Measurements from ENCODE around the gene TRIO. TPM values are rescaled to one million over a fixed set of nuclear protein-coding genes. Genes with fewer than 3 reads are reported as not detected.

The TRIO gene
- total RNA-seq, 1 donor from 2014 or later = 170 TPM

DNA sequence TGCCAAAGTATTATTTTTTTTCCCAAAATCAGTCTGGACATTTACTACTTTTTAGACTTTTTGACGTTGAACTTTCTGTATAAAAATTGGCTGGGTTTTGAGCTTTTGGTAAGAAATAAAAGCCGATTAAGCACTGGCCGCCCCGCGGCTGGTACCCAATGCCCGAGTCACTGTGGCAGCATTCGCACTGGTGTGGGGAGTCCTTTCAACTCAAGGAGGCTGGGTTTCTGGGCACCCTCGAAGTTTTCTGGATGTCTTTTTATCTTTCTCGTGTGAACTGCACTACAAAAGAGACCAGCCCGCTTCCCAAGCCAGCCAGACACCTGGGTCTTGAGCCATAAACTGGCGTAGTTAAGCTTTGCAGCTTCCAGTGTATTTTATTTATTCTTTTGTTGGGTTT lies 366.4 kb downstream of the TRIO start:
- TF ChIP-seq, protein P1, sequence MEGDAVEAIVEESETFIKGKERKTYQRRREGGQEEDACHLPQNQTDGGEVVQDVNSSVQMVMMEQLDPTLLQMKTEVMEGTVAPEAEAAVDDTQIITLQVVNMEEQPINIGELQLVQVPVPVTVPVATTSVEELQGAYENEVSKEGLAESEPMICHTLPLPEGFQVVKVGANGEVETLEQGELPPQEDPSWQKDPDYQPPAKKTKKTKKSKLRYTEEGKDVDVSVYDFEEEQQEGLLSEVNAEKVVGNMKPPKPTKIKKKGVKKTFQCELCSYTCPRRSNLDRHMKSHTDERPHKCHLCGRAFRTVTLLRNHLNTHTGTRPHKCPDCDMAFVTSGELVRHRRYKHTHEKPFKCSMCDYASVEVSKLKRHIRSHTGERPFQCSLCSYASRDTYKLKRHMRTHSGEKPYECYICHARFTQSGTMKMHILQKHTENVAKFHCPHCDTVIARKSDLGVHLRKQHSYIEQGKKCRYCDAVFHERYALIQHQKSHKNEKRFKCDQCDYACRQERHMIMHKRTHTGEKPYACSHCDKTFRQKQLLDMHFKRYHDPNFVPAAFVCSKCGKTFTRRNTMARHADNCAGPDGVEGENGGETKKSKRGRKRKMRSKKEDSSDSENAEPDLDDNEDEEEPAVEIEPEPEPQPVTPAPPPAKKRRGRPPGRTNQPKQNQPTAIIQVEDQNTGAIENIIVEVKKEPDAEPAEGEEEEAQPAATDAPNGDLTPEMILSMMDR (conservative IDR thresholded peaks at IDR 0.05; ENCODE audit: low read depth, low read length) = no peak
- H3K4me3 ChIP-seq (ENCODE audit: low read depth, low read length) = no peak overlapping the region
- DNase-seq (ENCODE audit: low read depth) = no peak

DNA sequence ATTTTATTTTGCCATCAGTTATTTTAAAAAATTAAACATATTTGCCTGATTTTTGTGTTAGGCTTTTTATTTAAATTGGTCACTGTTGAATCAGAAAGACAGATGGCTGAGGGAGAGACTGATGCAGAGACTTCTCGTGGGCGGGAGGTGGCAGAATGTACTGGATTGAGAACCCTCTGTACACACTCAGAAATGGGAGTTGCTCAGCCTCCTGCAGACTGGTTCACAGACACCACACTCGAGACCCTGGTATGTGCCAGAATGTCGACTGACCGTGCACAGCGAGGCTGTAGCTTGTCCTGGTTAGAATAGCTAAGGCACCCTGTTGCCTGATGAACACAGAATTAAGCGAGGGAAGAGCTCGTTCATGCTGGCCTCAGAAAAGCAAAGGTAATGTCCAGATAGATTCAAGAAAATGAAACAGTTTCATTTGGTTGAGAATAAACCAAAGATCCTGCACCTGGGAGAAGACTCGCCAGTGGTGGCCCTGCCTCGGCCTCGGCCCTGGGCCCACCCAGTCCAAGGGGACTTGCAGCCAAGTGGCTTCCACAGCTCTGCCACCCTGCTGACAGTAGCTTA lies 367.1 kb downstream of the TRIO start:
- TF ChIP-seq, protein P1 (conservative IDR thresholded peaks at IDR 0.05; ENCODE audit: low read depth, low read length) = no peak
- DNase-seq (ENCODE audit: low read depth) = no peak
- H3K4me3 ChIP-seq (ENCODE audit: low read depth, low read length) = no peak overlapping the region

DNA sequence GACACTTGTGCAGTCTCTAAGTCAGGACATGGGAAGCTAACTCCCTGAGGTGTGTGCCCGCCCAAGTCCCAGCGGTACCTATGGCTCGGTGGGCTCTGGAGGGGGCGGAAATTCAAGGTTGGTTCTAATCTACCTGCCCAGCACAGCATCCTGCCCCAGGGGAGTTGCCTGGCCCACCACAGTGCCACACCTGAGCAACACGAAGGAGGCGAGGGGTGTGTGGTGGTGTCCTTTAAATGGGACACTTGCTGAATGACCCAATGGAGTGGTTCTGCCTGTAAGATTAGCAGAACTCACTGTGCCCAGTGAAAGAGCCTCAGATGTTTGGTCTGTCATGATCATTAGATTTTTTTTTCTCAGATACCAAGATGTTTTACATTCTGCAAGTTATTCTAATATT lies 367.7 kb downstream of the TRIO start:
- H3K4me3 ChIP-seq (ENCODE audit: low read depth, low read length) = no peak overlapping the region
- DNase-seq (ENCODE audit: low read depth) = no peak
- TF ChIP-seq, protein P1 (conservative IDR thresholded peaks at IDR 0.05; ENCODE audit: low read depth, low read length) = no peak

DNA sequence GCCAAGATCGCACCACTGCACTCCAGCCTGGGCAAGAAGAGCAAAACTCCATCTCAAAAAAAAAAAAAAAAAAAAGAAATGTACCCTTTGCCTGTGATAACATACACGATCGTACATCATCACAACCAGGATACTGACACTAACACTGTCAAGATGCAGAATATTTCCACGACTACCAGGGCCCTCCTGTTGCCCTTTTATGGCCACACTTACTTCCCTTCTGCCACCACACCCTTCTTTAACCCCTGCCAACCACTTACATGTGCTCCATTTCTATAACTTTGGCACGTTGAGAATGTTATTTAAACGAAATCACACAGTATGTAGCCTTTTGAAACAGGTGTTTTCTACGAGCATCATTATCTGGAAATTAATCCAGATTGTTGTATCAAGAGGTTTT lies 369.4 kb downstream of the TRIO start:
- TF ChIP-seq, protein P1 (conservative IDR thresholded peaks at IDR 0.05; ENCODE audit: low read depth, low read length) = no peak
- no peak for DNase-seq (ENCODE audit: low read depth)
- no peak overlapping the region for H3K4me3 ChIP-seq (ENCODE audit: low read depth, low read length)

DNA sequence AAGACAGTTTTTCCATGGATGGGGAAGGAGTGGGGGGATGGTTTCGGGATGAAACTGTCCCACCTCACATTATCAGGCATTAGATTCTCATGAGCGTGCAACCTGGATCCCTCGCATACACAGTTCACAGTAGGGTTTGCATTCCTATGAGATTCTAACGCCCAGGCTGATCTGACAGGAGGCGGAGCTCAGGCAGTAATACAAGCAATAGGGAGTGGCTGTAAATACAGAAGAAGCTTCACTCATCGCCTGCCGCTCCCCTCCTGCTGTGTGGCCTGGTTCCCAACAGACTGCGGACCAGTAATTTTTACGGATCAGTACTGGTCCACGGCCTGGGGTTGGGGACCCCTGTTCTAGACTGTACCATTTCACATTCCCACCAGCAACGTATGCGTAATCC lies 370.1 kb downstream of the TRIO start:
- H3K4me3 ChIP-seq (ENCODE audit: low read depth, low read length) = no peak overlapping the region
- TF ChIP-seq, protein P1 (conservative IDR thresholded peaks at IDR 0.05; ENCODE audit: low read depth, low read length) = no peak
- no peak for DNase-seq (ENCODE audit: low read depth)

DNA sequence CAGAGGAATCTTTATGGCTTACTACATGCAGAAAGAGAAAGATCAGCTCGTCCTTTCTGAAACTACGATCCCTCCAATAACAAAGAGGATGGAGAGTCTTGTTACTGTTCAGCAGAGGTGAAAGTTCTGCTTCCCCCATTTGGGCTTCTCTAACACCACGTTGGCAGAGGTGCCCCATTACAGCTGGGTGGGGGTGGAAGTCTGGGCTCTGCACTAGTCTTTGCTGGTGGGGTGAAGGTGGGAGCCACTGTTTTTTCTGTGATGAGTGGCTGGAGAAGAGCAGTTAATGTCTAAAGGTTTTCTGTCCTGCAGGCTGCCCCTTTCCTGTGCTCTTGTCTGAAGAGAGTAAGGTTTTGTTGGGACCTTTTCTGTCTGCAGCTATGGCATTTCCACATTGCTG lies 373.8 kb downstream of the TRIO start:
- TF ChIP-seq, protein P1 (conservative IDR thresholded peaks at IDR 0.05; ENCODE audit: low read depth, low read length) = no peak
- DNase-seq (ENCODE audit: low read depth) = no peak
- no peak overlapping the region for H3K4me3 ChIP-seq (ENCODE audit: low read depth, low read length)

DNA sequence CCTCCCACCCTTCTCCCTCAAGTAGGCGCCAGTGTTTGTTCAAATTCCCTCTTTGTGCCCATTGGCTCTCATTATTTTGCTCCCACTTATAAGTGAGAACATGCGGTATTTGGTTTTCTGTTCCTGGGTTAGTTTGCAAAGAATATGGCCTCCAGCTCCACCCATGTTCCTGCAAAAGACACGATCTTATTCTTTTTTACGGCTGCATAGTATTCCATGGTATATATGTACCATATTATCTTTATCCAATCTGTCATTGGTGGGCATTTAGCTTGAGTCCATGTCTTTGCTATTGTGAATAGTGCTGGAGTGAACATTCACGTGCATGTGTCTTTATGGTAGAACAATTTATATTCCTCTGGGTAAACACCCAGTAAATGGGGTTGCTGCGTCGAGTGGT lies 375.5 kb downstream of the TRIO start:
- TF ChIP-seq, protein P1 (conservative IDR thresholded peaks at IDR 0.05; ENCODE audit: low read depth, low read length) = no peak
- no peak overlapping the region for H3K4me3 ChIP-seq (ENCODE audit: low read depth, low read length)

More for the DNA sequence above, 375.5 kb downstream of the TRIO start:
- DNase-seq (ENCODE audit: low read depth) = no peak
